IMR-90 (cell line): ENCODE results near the gene SLC9C2. TPM values are rescaled to one million over a fixed set of nuclear protein-coding genes. Genes with fewer than 3 reads are reported as not detected.

ENCODE experiments used
- ATAC-seq: fragments of 200-7000 bp; cut with Tn5 transposase; 2 replicates; pipeline ENCODE4 v1.9.1; 2020; ENCODE audit warnings: low read depth, mild to moderate bottlenecking, moderate library complexity
- BruUV-seq: library from RNA; stranded (reverse); fragments of 400-500 nt; replicated peaks from 2 replicates; lab custom pipeline; 2021; lab: Mats Ljungman, UMichigan
- CTCF ChIA-PET: fragments of 300-600 bp; formaldehyde crosslinking; extraction: SDS; loops from one replicate; lab custom pipeline; 2021; ENCODE audit warnings: antibody characterized with exemption; lab: Yijun Ruan, JAX
- POLR2A ChIA-PET: fragments of 300-600 bp; sonication (Branson Sonifier 250); formaldehyde crosslinking; loops from one replicate; lab custom pipeline; 2022; ENCODE audit warnings: antibody characterized with exemption; ENCODE audit not compliant: unreplicated experiment; lab: Charles Lee
- DNase-seq: peaks from one replicate; pipeline ENCODE4 v3.0.0; 2013
- H2AFZ ChIP-seq: replicated peaks from 2 replicates; pipeline ENCODE3; 2013; ENCODE audit warnings: low read length, mild to moderate bottlenecking; ENCODE audit not compliant: poor library complexity
- H2AK5ac ChIP-seq: 2 replicates; pipeline ENCODE4 v1.6.1; 2013; ENCODE audit warnings: low read depth, low read length, inconsistent platforms
- H2AK9ac ChIP-seq: replicated peaks from 2 replicates; pipeline ENCODE3; 2013; ENCODE audit warnings: mild to moderate bottlenecking, low read depth, low read length, moderate library complexity; ENCODE audit not compliant: poor library complexity
- H2BK120ac ChIP-seq: 2 replicates; pipeline ENCODE4 v1.6.1; 2013; ENCODE audit warnings: low read depth, low read length, inconsistent platforms
- H2BK15ac ChIP-seq: 3 replicates; pipeline ENCODE4 v1.6.1; 2013; ENCODE audit warnings: low read depth, low read length, inconsistent platforms
- H2BK20ac ChIP-seq: 2 replicates; pipeline ENCODE4 v1.6.1; 2013; ENCODE audit warnings: low read depth, mild to moderate bottlenecking, inconsistent platforms, low read length, moderate library complexity
- H2BK5ac ChIP-seq: 2 replicates; pipeline ENCODE4 v1.6.1; 2013; ENCODE audit warnings: mild to moderate bottlenecking, low read depth, low read length, inconsistent platforms; ENCODE audit not compliant: poor library complexity, severe bottlenecking
- H3K14ac ChIP-seq: replicated peaks from 2 replicates; pipeline ENCODE4 v1.6.1; 2013; ENCODE audit warnings: low read depth, low read length, inconsistent platforms
- H3K18ac ChIP-seq: 2 replicates; pipeline ENCODE4 v1.6.1; 2013; ENCODE audit warnings: low read depth, low read length, control low read depth
- H3K23ac ChIP-seq: 2 replicates; pipeline ENCODE4 v1.6.1; 2013; ENCODE audit warnings: low read depth, low read length, inconsistent platforms
- H3K27ac ChIP-seq: 2 replicates; pipeline ENCODE4 v1.5.1; 2013; ENCODE audit warnings: mild to moderate bottlenecking, control low read depth, low read length; ENCODE audit not compliant: insufficient read depth
- H3K27me3 ChIP-seq: 2 replicates; pipeline ENCODE4 v1.6.1; 2013; ENCODE audit warnings: low read length; ENCODE audit not compliant: control insufficient read depth, insufficient read depth
- H3K36me3 ChIP-seq: 2 replicates; pipeline ENCODE4 v1.6.1; 2013; ENCODE audit warnings: low read length, mixed read lengths; ENCODE audit not compliant: control insufficient read depth, insufficient read depth
- H3K4ac ChIP-seq: 2 replicates; pipeline ENCODE4 v1.6.1; 2013; ENCODE audit warnings: low read depth, low read length, inconsistent platforms
- H3K4me1 ChIP-seq: 2 replicates; pipeline ENCODE4 v1.6.1; 2013; ENCODE audit warnings: low read length, mixed read lengths; ENCODE audit not compliant: control insufficient read depth, insufficient read depth
- H3K4me2 ChIP-seq: 2 replicates; pipeline ENCODE4 v1.6.1; 2013; ENCODE audit warnings: low read depth, mild to moderate bottlenecking, control low read depth, low read length, moderate library complexity
- H3K4me3 ChIP-seq: 2 replicates; pipeline ENCODE4 v1.5.1; 2013; ENCODE audit warnings: low read depth, mild to moderate bottlenecking, control low read depth, low read length, moderate library complexity; ENCODE audit not compliant: insufficient read depth
- H3K56ac ChIP-seq: 2 replicates; pipeline ENCODE4 v1.6.1; 2013; ENCODE audit warnings: low read length, inconsistent platforms; ENCODE audit not compliant: insufficient read depth; ENCODE audit errors: extremely low read depth
- H3K79me1 ChIP-seq, 2 experiments: 2 replicates each; pipeline ENCODE4 v1.6.1; 2013; ENCODE audit warnings: low read length in 2 of 2, inconsistent platforms in 1 of 2, low read depth in 1 of 2
- H3K9ac ChIP-seq: 2 replicates; pipeline ENCODE4 v1.6.1; 2013; ENCODE audit warnings: low read depth, low read length, control low read depth
- H3K9me1 ChIP-seq: 2 replicates; pipeline ENCODE4 v1.6.1; 2013; ENCODE audit warnings: low read length, inconsistent platforms; ENCODE audit not compliant: insufficient read depth
- H3K9me3 ChIP-seq: 2 replicates; pipeline ENCODE4 v1.6.1; 2013; ENCODE audit warnings: low read length; ENCODE audit not compliant: control insufficient read depth, insufficient read depth
- H4K20me1 ChIP-seq: 2 replicates; pipeline ENCODE4 v1.6.1; 2013; ENCODE audit warnings: low read length, inconsistent platforms; ENCODE audit not compliant: insufficient read depth
- H4K5ac ChIP-seq: 2 replicates; pipeline ENCODE4 v1.6.1; 2013; ENCODE audit warnings: mild to moderate bottlenecking, low read depth, low read length, control low read depth
- H4K8ac ChIP-seq, 2 experiments: 2 replicates each; pipeline ENCODE4 v1.6.1; 2013; ENCODE audit warnings: low read depth in 2 of 2, low read length in 2 of 2, control low read depth in 1 of 2, inconsistent platforms in 1 of 2
- H4K91ac ChIP-seq: 2 replicates; pipeline ENCODE4 v1.6.1; 2013; ENCODE audit warnings: low read depth, low read length, inconsistent platforms; ENCODE audit not compliant: insufficient read depth
- BHLHE40 ChIP-seq: fragments of 150-350 bp; IDR thresholded peaks from 2 replicates; pipeline ENCODE4 v1.6.1; 2016; ENCODE audit warnings: mild to moderate bottlenecking, low read depth, low read length
- CEBPB ChIP-seq: IDR thresholded peaks from 2 replicates; pipeline ENCODE4 v1.6.1; 2012; ENCODE audit warnings: low read depth, low read length, improper control_type of control experiment
- CHD1 ChIP-seq: IDR thresholded peaks from 2 replicates; pipeline ENCODE4 v1.6.1; 2012; ENCODE audit warnings: low read depth, low read length, improper control_type of control experiment
- CTCF ChIP-seq: conservative IDR thresholded peaks from 2 replicates; pipeline ENCODE4 v1.5.1; 2012; ENCODE audit warnings: mild to moderate bottlenecking, low read depth, low read length, improper control_type of control experiment
- FOS ChIP-seq: fragments of 150-350 bp; IDR thresholded peaks from 2 replicates; pipeline ENCODE4 v1.6.1; 2016; ENCODE audit warnings: low read depth, low read length
- MAFK ChIP-seq: IDR thresholded peaks from 2 replicates; pipeline ENCODE4 v1.6.1; 2012; ENCODE audit warnings: low read depth, low read length, improper control_type of control experiment
- MAZ ChIP-seq: IDR thresholded peaks from 2 replicates; pipeline ENCODE4 v1.6.1; 2012; ENCODE audit warnings: low read depth, mild to moderate bottlenecking, low read length, improper control_type of control experiment, moderate library complexity, borderline replicate concordance
- MXI1 ChIP-seq: IDR thresholded peaks from 2 replicates; pipeline ENCODE4 v1.6.1; 2012; ENCODE audit warnings: low read depth, mild to moderate bottlenecking, low read length, moderate library complexity, borderline replicate concordance
- POLR2A ChIP-seq: IDR thresholded peaks from 2 replicates; pipeline ENCODE4 v1.6.1; 2012; ENCODE audit warnings: mild to moderate bottlenecking, low read depth, low read length
- RAD21 ChIP-seq: IDR thresholded peaks from 2 replicates; pipeline ENCODE4 v1.6.1; 2012; ENCODE audit warnings: low read length, improper control_type of control experiment
- RCOR1 ChIP-seq: IDR thresholded peaks from 2 replicates; pipeline ENCODE4 v1.6.1; 2012; ENCODE audit warnings: mild to moderate bottlenecking, low read length, improper control_type of control experiment; ENCODE audit not compliant: insufficient replicate concordance
- SMC3 ChIP-seq: fragments of 150-350 bp; IDR thresholded peaks from 2 replicates; pipeline ENCODE4 v1.6.1; 2016; ENCODE audit warnings: low read depth, mild to moderate bottlenecking, antibody characterized with exemption, low read length, moderate library complexity
- USF2 ChIP-seq: fragments of 150-350 bp; IDR thresholded peaks from 2 replicates; pipeline ENCODE4 v1.6.1; 2017; ENCODE audit warnings: mild to moderate bottlenecking, antibody characterized with exemption, low read length, low read depth
- WGBS, 2 experiments: methylation state at CpG; one replicate each; pipeline versions ENCODE4 v1.1.5 to v1.1.7; 2013; ENCODE audit warnings: missing lambda C conversion rate in 2 of 2; ENCODE audit not compliant: insufficient read length in 1 of 2; ENCODE audit errors: extremely low coverage in 2 of 2; 5-methylcytosine and 5-hydroxymethylcytosine counted together
- dilution Hi-C: fragments of 300-500 bp; cut with HindIII; formaldehyde crosslinking; loops from one replicate; pipeline ENCODE4 v1.14.3; 2018; ENCODE audit warnings: low sequenced_read_pairs; ENCODE audit not compliant: unreplicated experiment
- in situ Hi-C: fragments of 300-500 bp; cut with MboI; formaldehyde crosslinking; loops from 3 replicates; pipeline ENCODE4 v1.14.3; 2019; ENCODE audit warnings: low sequenced_read_pairs, inconsistent platforms, mixed read lengths
- intact Hi-C: fragments of 100-400 bp; cut with micrococcal nuclease; formaldehyde crosslinking; loops from 2 replicates; pipeline ENCODE4 v1.10.0; 2022
- polyA plus RNA-seq, 3 experiments: library from polyadenylated mRNA; depleted of rRNA; stranded (reverse); fragments of >200 nt; gene quantifications; 2 replicates each; pipeline ENCODE4 v1.2.3, GENCODE V29; 2012; ENCODE audit warnings: low replicate concordance in 1 of 3
- total RNA-seq: library from RNA; depleted of rRNA; stranded (reverse); fragments of >200 nt; gene quantifications from 2 replicates; pipeline ENCODE4 v1.2.3, GENCODE V29; 2012

The SLC9C2 gene
- total and polyA plus RNA-seq, 2 of the 4 experiments (the other 2 are of a cell fraction): not detected

- Histone ChIP-seq H3K79me1 (peaks cover 19 to 76% of the 10 kb centered on the region in 2 experiments), H3K9ac (peak overlapping the region; percentile 81), H4K8ac (peak overlapping the region; percentile 59 to 76; a peak in 3 of 4 replicates), H3K56ac (peak overlapping the region; percentile 51; the same call in 1 of the 2 replicates), H2BK120ac (peak overlapping the region; percentile 86), H3K23ac (peak overlapping the region; percentile 76), H3K9me1 (peaks cover 7% of the 10 kb centered on the region; the same call in 1 of the 2 replicates), H4K91ac (peak overlapping the region; percentile 66), H2AFZ (peak overlapping the region; percentile 98), H3K18ac (peak overlapping the region; percentile 12; the same call in 1 of the 2 replicates), H3K4me1 (peaks cover 16% of the 10 kb centered on the region), H3K4me2 (peak overlapping the region; percentile 78), H3K27me3 (no peaks in the 10 kb centered on the region), H3K36me3 (peaks cover 8% of the 10 kb centered on the region), H3K27ac (peak overlapping the region; percentile 79), H3K9me3 (no peaks in the 10 kb centered on the region), H3K4me3 (peak overlapping the region; percentile 95), H2BK15ac (peak overlapping the region; percentile 29; the same call in 1 of the 3 replicates), H4K5ac (peak overlapping the region; percentile 19; the same call in 1 of the 2 replicates), H2AK5ac (0 out of 2 replicates have a peak overlapping the region, but pooled peaks have one; percentile 49), H3K14ac (peak overlapping the region; percentile 75), H2AK9ac (peak overlapping the region; percentile 86), H4K20me1 (peaks cover 23% of the 10 kb centered on the region; the same call in 1 of the 2 replicates), H3K4ac (peak overlapping the region; percentile 89), H2BK20ac (peak overlapping the region; percentile 58; the same call in 1 of the 2 replicates), H2BK5ac (peak overlapping the region; percentile 74)
- WGBS, 2 experiments: 0% methylated on average over 21 of the region's 62 CpGs; no CpG with 5 or more reads in 1 of the 2 experiments
- DNase-seq (peak; percentile 78), ATAC-seq (peak; percentile 82)
- BruUV-seq: TSS peak; percentile 69
- intact Hi-C loops (loop anchor here (2.0 to 5.0 kb wide), 3 partner anchors 348 to 730 kb away; partner anchors contain the start of genes CENPL and DARS2), dilution Hi-C loops (no loop called here), in situ Hi-C loops (no loop called here)
- CTCF ChIA-PET: interaction anchor here (0.6 to 3.0 kb wide), 3 partner anchors 47 to 1088 kb away, joined by 3 to 17 read pairs (median 4); no protein-coding TSS in a partner anchor
- POLR2A ChIA-PET: interaction anchor here (1.0 to 1.5 kb wide), 2 partner anchors 46 to 238 kb away, joined by 3 read pairs; partner anchors contain the start of gene KLHL20
- peak; percentile 98 for TF ChIP-seq USF2
- TF ChIP-seq MAZ: peak; percentile 11; the same call in 1 of the 2 replicates
- TF ChIP-seq CTCF: no peak
- TF ChIP-seq MAFK: no peak
- TF ChIP-seq RAD21: no peak
- TF ChIP-seq BHLHE40: 0 out of 2 replicates have a peak, but pooled peaks have one; percentile 36
- no peak for TF ChIP-seq CHD1
- TF ChIP-seq MXI1: no peak; the same call in 1 of the 2 replicates
- peak; percentile 88 for TF ChIP-seq CEBPB
- no peak for TF ChIP-seq RCOR1
- peak; percentile 48; the same call in 1 of the 2 replicates for TF ChIP-seq FOS
- no peak for TF ChIP-seq SMC3
- TF ChIP-seq POLR2A: peak; percentile 37; the same call in 1 of the 2 replicates
Observed at GRCh38 chr1:173476665-173477285, 126.1 kb downstream of the SLC9C2 start.
